Measurements from ENCODE around the gene MAK. TPM values are rescaled to one million over a fixed set of nuclear protein-coding genes. Genes with fewer than 3 reads are reported as not detected.

The MAK gene
- total and polyA plus RNA-seq, 2 experiments from 2014 or later = 0.35 to 1.6 TPM

DNA sequence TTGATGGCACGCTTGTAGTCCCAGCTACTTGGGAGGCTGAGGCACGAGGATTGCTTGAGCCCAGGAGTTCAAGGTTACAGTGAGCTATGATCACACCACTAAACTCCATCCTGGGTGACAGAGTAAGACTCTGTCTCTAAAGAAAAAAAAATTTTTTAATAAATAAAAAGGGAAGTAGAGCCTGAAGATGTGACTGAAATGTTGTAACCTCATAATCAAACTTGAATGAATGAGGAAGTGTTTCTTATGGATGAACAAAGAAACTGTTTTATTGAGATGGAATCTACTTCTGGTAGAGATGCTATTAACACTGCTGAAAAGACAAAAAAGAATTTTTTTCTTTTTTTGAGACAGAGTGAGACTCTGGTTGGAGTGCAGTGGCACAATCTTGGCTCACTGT is 6.7 kb downstream of the MAK start:
- Mint-ChIP-seq H3K9me3 (peaks cover 15% of the 10 kb centered on the region; the same call in 2 of the 3 replicates), H3K4me1 (no peaks in the 10 kb centered on the region; the same call in 2 of the 3 replicates), H3K27me3 (ENCODE audit: insufficient read depth, low read depth, poor library complexity) (peaks cover 9% of the 10 kb centered on the region), H3K36me3 (ENCODE audit: low read depth) (peaks cover 4% of the 10 kb centered on the region; the same call in 1 of the 3 replicates), H3K4me3 (no peak overlapping the region), H3K27ac (no peak overlapping the region)
- DNase-seq (ENCODE audit: low spot score) (no peak), ATAC-seq (no peak)
- Histone ChIP-seq H3K36me3 (ENCODE audit: insufficient read depth) (no peaks in the 10 kb centered on the region), H3K4me1 (ENCODE audit: insufficient read depth) (peaks cover 4% of the 10 kb centered on the region), H3K9me2 (ENCODE audit: insufficient read depth) (no peaks in the 10 kb centered on the region), H3K79me2 (replicated peaks; ENCODE audit: insufficient read depth) (no peaks in the 10 kb centered on the region), H3K27me3 (ENCODE audit: insufficient read depth) (peaks cover 15% of the 10 kb centered on the region), H3K4me3 (no peak overlapping the region), H3F3A (replicated peaks; ENCODE audit: low read depth) (no peaks in the 10 kb centered on the region), H3K27ac (ENCODE audit: low read depth) (no peak overlapping the region), H3K4me2 (no peak overlapping the region), H2AFZ (no peak overlapping the region), H4K20me1 (replicated peaks; ENCODE audit: insufficient read depth) (no peaks in the 10 kb centered on the region)
- TF ChIP-seq EZH2 (IDR thresholded peaks at IDR 0.05; ENCODE audit: low read depth, unreplicated experiment) (no peak), POLR2AphosphoS5 (IDR thresholded peaks at IDR 0.05; ENCODE audit: low read depth) (no peak), ZNF114 (CRISPR knock-in tag; IDR thresholded peaks at IDR 0.05) (no peak), STAT1 (IDR thresholded peaks at IDR 0.05; ENCODE audit: unreplicated experiment) (no peak), EZH2phosphoT487 (IDR thresholded peaks at IDR 0.05; ENCODE audit: unreplicated experiment) (no peak), ZNF331 (CRISPR knock-in tag; IDR thresholded peaks at IDR 0.05; ENCODE audit: low read depth) (no peak), CREB1 (CRISPR knock-in tag; IDR thresholded peaks at IDR 0.05; ENCODE audit: low read depth) (no peak), JUNB (IDR thresholded peaks at IDR 0.05; ENCODE audit: unreplicated experiment) (no peak), REST (IDR thresholded peaks at IDR 0.05; ENCODE audit: unreplicated experiment) (no peak), NANOG (IDR thresholded peaks at IDR 0.05; ENCODE audit: borderline replicate concordance) (no peak)
- TF ChIP-seq, protein P1, sequence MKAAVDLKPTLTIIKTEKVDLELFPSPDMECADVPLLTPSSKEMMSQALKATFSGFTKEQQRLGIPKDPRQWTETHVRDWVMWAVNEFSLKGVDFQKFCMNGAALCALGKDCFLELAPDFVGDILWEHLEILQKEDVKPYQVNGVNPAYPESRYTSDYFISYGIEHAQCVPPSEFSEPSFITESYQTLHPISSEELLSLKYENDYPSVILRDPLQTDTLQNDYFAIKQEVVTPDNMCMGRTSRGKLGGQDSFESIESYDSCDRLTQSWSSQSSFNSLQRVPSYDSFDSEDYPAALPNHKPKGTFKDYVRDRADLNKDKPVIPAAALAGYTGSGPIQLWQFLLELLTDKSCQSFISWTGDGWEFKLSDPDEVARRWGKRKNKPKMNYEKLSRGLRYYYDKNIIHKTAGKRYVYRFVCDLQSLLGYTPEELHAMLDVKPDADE (IDR thresholded peaks at IDR 0.05) = no peak
- TF ChIP-seq, protein P2, sequence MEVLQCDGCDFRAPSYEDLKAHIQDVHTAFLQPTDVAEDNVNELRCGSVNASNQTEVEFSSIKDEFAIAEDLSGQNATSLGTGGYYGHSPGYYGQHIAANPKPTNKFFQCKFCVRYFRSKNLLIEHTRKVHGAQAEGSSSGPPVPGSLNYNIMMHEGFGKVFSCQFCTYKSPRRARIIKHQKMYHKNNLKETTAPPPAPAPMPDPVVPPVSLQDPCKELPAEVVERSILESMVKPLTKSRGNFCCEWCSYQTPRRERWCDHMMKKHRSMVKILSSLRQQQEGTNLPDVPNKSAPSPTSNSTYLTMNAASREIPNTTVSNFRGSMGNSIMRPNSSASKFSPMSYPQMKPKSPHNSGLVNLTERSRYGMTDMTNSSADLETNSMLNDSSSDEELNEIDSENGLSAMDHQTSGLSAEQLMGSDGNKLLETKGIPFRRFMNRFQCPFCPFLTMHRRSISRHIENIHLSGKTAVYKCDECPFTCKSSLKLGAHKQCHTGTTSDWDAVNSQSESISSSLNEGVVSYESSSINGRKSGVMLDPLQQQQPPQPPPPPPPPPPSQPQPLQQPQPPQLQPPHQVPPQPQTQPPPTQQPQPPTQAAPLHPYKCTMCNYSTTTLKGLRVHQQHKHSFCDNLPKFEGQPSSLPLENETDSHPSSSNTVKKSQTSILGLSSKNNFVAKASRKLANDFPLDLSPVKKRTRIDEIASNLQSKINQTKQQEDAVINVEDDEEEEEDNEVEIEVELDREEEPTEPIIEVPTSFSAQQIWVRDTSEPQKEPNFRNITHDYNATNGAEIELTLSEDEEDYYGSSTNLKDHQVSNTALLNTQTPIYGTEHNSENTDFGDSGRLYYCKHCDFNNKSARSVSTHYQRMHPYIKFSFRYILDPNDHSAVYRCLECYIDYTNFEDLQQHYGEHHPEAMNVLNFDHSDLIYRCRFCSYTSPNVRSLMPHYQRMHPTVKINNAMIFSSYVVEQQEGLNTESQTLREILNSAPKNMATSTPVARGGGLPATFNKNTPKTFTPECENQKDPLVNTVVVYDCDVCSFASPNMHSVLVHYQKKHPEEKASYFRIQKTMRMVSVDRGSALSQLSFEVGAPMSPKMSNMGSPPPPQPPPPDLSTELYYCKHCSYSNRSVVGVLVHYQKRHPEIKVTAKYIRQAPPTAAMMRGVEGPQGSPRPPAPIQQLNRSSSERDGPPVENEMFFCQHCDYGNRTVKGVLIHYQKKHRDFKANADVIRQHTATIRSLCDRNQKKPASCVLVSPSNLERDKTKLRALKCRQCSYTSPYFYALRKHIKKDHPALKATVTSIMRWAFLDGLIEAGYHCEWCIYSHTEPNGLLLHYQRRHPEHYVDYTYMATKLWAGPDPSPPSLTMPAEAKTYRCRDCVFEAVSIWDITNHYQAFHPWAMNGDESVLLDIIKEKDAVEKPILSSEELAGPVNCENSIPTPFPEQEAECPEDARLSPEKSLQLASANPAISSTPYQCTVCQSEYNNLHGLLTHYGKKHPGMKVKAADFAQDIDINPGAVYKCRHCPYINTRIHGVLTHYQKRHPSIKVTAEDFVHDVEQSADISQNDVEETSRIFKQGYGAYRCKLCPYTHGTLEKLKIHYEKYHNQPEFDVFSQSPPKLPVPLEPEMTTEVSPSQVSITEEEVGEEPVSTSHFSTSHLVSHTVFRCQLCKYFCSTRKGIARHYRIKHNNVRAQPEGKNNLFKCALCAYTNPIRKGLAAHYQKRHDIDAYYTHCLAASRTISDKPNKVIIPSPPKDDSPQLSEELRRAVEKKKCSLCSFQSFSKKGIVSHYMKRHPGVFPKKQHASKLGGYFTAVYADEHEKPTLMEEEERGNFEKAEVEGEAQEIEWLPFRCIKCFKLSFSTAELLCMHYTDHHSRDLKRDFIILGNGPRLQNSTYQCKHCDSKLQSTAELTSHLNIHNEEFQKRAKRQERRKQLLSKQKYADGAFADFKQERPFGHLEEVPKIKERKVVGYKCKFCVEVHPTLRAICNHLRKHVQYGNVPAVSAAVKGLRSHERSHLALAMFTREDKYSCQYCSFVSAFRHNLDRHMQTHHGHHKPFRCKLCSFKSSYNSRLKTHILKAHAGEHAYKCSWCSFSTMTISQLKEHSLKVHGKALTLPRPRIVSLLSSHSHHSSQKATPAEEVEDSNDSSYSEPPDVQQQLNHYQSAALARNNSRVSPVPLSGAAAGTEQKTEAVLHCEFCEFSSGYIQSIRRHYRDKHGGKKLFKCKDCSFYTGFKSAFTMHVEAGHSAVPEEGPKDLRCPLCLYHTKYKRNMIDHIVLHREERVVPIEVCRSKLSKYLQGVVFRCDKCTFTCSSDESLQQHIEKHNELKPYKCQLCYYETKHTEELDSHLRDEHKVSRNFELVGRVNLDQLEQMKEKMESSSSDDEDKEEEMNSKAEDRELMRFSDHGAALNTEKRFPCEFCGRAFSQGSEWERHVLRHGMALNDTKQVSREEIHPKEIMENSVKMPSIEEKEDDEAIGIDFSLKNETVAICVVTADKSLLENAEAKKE (CRISPR knock-in tag; IDR thresholded peaks at IDR 0.05) = no peak
- TF ChIP-seq, protein P3, sequence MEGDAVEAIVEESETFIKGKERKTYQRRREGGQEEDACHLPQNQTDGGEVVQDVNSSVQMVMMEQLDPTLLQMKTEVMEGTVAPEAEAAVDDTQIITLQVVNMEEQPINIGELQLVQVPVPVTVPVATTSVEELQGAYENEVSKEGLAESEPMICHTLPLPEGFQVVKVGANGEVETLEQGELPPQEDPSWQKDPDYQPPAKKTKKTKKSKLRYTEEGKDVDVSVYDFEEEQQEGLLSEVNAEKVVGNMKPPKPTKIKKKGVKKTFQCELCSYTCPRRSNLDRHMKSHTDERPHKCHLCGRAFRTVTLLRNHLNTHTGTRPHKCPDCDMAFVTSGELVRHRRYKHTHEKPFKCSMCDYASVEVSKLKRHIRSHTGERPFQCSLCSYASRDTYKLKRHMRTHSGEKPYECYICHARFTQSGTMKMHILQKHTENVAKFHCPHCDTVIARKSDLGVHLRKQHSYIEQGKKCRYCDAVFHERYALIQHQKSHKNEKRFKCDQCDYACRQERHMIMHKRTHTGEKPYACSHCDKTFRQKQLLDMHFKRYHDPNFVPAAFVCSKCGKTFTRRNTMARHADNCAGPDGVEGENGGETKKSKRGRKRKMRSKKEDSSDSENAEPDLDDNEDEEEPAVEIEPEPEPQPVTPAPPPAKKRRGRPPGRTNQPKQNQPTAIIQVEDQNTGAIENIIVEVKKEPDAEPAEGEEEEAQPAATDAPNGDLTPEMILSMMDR (conservative IDR thresholded peaks at IDR 0.05; ENCODE audit: low read depth in 2 of 2) = no peak
